GM21360 (cell line): ENCODE results near the gene TDRKH.
"Not testable (repeated sequence)": the region's sequence is repeated elsewhere in the genome, so short reads cannot be mapped to it uniquely, and the experiment has no call there.

Experiments
- ATAC-seq: cut with Tn5 transposase; IDR thresholded peaks from one replicate; pipeline ENCODE4 v1.9.1; 2021; ENCODE audit warnings: mild to moderate bottlenecking, moderate library complexity; ENCODE audit not compliant: unreplicated experiment

The TDRKH gene

DNA sequence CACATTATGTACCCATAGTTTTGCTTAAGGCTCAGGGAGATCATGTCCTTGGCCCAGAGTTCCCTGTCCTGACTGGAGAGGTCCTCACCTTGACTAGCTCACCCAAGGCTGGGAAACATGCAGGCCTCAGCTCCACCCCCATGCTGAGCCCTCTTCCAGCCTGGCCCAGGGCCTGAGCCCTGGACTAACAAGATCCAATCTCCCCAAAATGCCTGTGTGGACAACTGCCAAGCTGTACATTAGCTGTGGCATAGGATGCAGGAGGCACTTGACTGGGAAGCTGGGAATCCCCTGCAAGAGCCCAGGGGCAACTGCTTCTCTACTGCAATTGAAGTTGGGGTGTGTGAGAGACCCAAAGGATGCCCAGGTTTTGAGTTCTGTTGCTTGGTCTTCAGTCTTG is 12.9 kb upstream of the TDRKH start:
- no peak for ATAC-seq

DNA sequence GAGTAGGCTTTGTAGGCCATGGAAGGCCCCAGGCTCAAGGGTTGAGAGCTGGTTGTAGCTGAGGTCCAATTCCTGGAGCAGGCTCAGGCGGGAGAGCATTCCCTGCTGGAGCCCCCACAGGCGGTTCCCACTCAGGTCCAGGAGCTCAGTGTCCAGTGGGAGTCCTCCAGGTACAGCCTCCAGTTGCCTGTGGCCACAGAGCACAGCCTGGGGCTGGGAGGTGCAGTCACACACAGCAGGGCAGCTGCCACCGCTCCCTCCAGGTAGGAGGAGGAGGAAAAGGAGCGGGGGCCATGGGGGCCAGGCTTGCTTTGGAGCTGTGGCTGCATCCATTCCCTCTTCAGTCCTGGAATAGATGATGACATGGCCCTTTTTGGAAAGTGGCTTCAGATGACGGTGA is 12.1 kb upstream of the TDRKH start:
- no peak for ATAC-seq

DNA sequence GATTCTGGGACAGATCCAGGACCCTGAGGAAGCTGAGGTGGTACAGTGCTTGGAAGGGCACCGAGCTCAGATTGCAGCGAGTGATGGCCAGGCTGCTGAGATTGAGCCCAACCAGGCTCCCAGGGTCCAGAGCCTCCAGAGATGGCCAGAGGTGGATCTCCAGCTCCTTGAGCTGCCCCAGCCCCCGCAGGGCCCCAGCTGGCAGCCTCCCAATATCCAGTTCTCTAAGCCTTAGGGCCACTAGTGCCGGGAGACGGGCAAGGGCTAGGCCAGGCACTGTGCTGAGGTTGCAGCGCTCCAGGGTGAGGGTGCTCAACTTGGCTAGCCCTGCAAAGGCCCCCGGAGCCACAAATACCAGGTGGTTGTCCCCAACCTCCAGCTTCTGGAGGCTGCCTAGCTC is 11.5 kb upstream of the TDRKH start:
- no peak for ATAC-seq

DNA sequence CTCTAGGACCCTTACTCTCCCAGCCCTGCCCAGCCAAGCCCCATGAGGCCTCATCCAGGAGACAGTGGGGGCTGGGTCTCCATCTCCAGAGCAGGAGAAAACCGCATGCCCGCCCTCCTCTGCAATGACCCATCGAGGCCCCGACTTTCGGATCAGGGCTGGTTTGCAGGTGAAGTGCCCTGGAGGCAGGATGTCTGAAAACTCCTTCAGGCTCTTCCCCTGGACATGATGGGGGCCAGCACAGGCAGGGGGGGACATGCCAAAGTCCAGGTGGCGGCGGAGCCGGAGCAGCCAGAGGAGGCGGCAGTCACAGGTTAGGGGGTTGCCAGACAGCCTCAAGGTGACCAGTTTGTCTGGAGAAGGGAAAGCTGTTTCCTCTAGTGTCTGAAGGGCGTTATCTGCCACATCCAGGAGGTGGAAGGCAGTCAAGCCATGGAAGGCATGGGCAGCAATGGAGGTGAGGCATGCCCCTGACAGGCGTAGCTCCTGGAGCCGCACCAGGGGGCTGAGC is 11.1 kb upstream of the TDRKH start:
- ATAC-seq = no peak

DNA sequence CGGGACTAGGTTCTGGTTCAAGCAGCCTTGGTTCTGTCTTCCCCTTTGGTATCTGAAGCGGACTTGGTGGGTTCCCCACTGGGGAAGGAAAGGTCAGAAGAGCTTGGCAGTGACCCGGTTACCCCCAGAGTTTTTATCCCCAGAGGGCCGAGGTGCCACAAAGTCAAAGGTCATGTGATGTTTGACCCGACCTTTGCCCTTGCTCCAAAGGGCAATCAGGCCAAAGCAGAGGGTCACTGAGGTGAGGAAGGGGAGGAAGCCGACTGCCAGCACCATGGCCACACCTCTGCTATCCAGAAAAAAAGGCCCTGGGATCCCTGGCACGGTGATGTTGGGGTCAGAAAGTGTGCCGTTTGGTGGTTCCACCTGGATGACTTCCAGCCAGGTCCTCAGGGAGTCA is 10.5 kb upstream of the TDRKH start:
- no peak for ATAC-seq

DNA sequence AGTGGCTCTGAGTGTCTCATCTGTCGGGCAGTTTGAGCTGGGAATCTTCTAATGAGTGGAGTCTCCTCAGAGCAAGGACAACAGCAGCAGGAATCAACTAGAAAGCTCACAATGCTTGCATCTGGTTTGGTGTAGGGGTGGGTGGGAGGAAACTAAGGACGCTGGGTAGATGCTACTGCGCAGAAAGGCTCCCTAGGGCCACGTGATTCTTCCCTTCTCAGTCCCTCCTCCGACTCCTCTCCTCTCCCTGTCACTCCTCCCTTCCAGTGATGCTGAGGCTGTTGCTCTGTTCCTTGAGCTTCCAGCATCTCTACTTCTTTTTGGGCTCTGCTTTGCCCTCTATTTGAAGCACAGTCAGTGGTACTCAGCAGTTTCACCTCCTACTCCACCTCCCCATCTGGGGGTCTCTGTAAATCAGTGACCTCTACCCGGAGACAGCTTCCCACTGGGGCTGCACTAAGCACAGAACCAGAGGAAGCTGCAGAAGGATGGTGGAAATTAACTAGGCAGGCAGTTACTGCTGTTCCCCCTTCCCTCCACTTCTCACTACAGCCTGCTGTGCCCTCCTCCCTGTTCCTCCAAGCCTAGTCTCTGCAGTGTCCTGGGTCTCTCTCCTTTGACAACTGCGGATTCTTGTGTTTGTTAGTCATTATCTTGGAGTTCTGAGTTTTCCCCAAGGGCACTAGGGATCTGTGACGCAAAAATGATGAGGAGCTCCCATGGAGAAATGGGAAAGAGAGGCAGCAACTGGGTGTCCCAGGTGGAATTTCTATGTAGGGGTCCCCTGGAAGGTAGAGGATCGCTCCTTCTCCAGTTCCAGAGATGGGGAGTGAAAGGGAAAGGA is 9.1 kb upstream of the TDRKH start:
- ATAC-seq = no peak

DNA sequence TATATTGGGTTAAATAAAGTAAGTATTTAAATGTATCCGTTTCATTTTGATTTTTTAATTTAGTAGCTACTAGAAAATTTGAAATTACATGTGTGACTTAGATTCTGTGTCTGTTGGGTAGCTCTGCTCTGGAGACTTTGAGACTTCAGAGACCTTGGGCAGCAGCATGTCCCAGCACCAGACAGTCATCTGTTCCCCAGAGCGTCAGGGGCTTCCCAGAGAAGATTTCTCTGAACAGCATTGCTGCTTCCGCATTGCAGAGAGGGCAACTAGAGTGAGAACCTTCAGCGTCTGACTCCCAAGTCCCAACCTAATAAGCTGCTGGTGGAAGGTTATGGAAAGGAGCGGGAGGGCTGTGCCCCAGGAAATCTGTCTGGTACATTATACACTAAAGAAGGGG is 8.3 kb upstream of the TDRKH start:
- ATAC-seq = no peak

DNA sequence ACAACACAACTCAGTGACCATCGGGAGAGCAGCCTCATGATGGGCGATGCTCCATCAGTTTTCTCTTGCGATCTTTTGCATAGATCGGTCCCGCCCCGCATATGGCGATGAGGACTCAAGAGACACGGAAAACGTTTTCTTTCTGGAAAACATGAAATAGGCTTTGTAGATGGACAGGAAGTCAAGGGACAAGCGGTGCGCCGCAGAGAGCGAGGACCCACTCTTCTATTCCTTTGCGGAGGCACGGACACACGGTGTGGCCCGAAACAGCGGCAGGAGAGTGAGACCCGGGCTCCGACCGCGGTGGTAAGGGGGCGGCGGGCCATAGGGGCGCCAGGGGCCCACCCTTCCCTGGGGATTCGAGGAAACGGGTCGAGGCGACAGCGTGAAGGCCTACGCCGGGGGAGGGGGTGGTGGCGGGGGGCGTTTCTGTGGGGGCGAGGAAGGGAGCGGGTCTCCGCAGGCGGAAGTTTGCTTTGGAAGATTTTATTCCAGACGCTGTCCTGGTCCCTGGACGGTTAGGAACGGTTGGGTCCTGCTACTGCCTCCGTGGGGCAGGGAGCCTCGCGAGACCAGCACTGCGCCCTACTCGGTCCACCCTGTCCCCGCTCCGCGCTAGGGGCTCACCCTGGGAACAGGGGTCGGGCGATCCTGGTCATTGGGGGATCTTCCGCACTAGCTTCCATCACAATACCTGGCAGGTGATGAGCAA is 796 bp upstream of the TDRKH start:
- ATAC-seq = no peak

DNA sequence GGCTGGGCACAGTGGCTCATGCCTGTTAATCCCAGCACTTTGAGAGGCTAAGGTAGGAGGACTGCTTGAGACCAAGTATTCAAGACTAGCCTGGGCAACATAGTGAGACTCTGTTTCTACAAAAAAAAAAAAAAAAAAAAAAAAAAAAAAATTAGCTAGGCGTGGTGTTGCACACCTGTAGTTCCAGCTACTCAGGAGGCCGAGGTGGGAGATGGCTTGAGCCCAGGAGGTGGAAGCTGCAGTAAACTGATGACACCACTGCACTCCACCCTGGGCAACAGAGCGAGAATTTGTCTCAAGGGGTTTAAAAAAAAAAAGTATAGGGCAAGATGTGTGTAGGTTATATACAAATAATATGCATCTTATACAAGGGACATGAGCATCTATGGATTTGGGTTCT is 2.6 kb downstream of the TDRKH start:
- ATAC-seq = no peak

DNA sequence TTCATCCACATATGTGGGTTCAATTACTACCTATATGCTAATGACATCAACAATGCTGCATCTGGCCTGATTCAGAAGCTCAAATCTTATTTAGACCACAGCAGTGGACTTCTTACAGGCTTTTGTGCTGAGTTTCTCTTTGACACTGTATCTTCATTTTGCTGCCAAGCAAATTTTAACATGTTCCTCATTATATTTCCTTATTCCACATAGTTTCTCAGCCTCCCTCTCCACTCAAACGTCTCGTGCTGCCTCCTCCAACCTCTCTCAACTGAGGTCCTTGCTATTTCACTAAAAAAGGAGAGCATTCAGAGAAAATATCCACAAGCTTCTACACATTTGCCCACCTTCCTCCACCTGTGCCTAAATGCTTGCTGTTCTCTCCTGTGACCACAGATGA is 6.5 kb downstream of the TDRKH start:
- ATAC-seq = no peak

DNA sequence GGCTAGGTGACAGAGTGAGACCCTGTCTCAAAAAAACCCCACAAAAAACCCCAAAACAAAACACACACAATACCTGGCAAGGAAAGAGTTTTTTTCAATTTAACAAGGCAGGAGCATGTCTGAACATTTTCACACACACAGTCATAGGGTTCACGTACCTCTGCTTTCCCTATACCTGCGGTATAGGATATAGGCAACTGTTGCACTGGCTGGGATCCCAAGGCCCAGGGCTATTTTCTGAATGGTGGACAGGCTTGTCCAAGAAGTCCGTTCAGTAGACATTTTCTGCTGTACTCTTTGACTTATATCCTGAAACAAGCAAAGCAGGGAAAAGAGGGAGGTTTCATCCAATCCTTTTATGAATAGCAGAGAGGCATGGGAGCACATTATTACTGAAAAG is 7.6 kb downstream of the TDRKH start:
- no peak for ATAC-seq

DNA sequence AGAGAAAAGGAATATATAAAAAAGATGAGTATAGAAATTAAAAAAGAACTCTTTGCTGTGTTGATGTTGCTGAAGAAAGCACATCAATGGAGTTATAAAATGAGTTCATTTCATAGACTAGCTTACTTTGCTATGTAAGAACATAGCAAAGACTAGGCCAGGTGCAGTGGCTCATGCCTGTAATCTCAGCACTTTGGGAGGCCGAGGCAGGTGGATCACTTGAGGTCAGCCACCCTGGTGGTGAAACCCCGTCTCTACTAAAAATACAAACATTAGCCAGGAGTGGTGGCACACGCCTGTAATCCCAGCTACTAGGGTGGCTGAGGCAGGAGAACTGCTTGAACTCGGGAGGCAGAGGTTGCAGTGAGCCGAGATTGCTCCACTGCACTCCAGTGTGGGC is 8.3 kb downstream of the TDRKH start:
- not testable (repeated sequence) for ATAC-seq

DNA sequence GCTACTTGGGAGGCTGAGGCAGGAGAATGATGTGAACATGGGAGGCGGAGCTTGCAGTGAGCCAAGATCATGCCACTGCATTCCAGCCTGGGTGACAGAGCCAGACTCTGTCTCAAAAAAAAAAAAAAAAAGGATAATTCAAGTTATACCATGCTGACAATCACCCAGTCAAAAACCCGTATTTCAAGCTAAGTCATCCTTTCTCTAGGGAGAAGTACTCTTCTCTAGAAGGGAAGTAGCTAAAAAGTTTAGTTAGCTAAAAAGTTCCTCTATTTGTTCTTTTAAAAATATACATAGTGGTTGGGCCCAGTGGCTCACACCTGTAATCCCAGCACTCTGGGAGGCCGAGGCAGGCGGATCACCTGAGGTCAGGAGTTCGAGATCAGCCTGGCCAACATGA is 9.6 kb downstream of the TDRKH start:
- not testable (repeated sequence) for ATAC-seq

DNA sequence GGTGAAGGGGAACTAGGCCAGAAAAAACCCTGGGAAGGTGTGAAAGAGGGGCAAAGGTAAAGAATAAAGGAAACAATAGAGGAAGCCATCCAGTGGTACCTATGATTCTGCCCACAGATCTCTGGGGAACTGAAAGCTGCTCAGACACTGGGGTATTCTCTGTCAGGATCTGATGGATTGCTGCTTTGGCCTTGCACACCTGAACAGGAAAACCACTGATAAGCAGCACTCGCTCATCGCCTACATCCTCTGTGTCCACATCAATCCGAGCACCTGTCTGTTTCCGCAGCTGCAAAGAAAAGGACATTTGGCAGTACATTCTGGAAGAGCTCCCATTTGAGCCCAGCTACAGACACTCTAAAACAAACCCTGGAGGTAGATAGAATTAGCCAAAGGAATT is 10.4 kb downstream of the TDRKH start:
- no peak for ATAC-seq

DNA sequence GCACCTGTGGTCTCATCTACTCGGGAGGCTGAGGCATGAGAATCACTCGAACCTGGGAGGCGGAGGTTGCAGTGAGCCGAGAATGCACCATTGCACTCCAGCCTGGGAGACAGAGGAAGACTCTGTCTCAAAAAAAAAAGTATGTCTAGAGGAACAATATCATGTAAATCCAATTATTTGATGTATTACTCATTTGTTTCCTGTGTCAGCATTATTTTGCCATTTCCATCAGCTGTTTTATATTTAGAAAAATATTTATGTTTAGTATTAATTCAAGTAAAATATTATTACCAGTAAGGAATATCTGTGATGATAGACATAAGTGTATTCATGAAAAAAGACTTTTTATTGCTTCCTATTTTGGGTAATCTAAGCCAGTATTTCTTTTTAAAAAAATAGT is 13.0 kb downstream of the TDRKH start:
- ATAC-seq = no peak

DNA sequence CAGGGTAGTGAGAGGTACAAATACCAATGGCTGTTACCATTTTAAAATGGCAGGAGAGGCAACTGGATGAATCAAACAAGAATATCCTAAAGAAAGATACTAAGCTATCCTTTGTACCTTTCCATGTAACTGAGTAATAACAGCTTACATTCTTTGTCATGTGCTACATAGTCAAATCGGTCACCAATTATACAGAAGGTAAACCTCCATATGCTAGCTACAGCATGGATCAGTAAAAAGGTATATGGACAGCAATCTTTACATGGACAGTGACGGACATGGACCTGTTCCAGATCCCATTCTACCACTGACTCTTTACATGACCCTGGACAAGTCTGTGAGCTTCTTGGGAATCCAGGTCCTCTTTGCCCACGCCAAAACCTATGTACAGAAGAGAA is 13.6 kb downstream of the TDRKH start:
- no peak for ATAC-seq

DNA sequence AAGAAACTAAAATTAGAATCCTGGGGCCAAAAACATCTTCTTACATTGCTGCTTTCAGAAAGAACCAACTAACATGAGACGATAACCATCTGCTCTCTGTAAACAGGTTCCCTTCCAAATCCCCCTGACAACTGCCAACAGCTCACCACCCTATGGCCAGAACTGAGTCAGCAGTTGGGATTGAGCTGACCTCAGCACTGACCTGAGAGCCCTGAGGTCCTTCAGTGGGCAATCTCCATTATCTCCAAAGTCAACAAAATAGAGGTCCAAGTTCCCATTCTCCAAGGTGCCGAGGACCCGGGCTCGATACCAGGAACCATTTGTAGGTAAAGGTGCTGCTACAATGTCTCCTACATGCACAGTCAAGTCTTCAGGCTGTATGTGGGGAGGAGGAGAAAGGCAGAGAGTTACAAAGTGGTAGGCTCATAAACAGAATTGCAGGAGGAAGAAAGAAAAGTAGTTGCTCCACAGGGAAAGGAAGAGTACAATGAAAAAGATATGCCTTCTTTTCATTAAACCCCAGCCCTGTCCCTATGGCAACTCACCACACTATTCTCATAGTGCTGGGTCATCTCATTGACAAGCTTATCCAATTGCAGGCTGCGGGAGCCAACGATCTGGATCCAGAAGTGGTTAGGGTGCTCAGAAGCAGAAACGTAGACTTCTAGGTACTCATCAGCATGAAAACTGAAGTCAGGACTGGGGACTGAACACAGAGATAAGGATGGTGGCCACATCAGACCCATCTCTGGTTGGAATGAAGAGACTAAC is 14.2 kb downstream of the TDRKH start:
- no peak for ATAC-seq

DNA sequence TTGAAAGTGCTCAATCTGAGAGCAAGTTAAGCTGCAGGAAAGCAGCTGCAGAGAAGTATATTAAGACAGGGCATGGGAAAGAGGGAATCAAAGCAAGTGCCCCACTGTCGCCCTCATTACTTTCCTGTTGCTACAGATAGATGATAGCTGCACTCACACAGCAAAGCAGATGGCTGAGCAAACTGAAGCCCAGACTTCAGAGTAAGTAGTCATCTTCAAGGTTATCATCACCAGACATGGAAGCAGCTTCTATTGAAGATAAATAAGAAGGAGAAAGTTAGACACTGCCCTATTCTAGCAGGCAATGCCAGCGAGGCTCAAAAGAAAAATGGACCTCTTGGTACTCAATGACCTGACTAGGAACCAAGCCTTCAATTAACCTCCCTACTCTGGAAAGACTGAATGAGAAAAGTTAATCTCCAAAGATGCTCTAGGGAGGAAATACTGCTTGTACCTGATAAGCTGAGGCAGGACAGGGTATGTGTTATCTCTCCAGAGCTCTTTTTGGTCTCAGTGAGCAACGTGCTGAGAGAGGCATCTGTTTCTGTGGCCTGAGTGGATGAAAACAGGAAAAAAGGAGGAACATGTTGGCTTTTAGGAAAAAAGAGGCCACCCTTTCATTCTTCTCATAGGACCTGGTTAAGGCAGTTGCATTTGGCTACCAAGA is 15.9 kb downstream of the TDRKH start:
- no peak for ATAC-seq

DNA sequence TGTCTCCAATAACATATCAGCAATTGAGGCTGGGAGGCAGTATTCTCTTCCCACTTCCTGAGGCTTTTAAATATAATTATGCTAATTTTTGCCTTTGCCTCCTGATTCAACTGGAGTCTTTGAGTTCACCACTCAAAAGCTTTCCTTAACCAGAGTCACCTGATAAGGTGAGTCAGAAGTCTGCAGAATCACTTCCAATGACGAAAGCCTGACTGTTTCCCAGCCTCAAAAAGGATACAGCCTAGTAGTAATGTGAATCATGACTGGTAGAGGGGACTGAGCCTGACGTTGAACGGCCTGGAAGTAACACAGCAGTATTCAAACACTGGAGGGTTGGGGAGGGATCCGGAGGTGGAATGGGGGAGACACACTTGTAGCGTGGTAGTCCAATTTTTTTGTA is 16.6 kb downstream of the TDRKH start:
- ATAC-seq = no peak

DNA sequence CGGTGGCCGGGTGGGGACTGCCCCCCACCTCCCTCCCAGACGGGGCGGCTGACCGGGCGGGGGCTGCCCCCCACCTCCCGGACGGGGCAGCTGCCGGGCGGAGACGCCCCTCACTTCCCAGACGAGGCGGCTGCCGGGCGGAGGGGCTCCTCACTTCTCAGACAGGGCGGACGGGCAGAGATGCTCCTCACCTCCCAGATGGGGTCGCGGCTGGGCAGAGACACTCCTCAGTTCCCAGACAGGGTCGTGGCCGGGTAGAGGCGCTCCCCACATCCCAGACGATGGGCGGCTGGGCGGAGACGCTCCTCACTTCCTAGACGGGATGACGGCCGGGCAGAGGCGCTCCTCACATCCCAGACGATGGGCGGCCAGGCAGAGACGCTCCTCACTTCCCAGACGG is 21.0 kb downstream of the TDRKH start:
- not testable (repeated sequence) for ATAC-seq
